Measurements from ENCODE around the gene SPAAR. TPM values are rescaled to one million over a fixed set of nuclear protein-coding genes. Genes with fewer than 3 reads are reported as not detected.
A peak's percentile ranks its signal among the peaks of the same experiment; 100 is the strongest.

The SPAAR gene
- total RNA-seq, 1 donor from 2014 or later = not detected

DNA sequence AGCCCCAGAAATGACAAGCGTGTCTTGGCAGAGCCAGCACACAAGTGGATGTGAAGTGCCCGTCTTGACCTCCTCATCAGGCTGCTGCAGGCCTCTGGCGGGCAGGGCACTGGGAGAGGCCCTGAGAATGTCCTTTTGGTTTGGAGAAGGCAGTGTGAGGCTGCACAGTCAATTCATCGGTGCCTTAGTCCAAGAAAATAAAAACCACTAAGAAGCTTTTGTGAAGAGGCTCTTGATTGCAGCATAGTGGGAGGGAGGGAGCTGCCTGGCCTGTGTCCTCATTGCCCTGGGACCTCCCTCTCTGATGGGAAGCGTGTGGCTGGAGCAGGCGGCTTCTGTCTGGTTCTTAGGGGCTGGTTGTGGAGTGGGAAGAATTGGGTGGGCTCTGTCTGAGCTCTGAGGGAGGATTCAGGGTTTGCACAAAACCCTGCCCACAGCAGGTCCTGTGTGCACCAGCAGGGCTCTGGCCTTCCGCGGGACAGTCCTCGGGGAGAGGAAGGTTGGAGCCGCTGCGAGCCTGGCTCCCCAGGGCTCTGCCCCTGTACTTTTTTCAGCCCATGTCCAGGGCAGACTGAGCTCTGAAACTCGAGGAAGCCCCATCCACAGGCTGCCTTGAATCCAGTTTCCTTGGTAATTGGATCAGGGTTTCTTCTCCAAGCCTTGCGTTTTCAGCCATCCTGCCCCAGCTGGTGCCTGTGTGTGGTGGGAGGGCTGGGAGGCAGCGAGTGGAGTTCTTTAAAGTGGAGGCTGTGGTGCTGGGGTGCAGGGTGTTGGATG lies 2.2 kb upstream of the SPAAR start:
- H3K9me3 Mint-ChIP-seq (ENCODE audit: unreplicated experiment) = peaks cover 5% of the 10 kb centered on the region
- peaks cover 36% of the 10 kb centered on the region for H3K4me1 Mint-ChIP-seq (ENCODE audit: low read depth, unreplicated experiment)
- peak overlapping the region; percentile 88 for H3K27ac Mint-ChIP-seq (ENCODE audit: unreplicated experiment)
- H3K4me3 Mint-ChIP-seq (ENCODE audit: unreplicated experiment) = peak overlapping the region; percentile 59
- peak; percentile 52 for DNase-seq
- H3K36me3 Mint-ChIP-seq (ENCODE audit: unreplicated experiment) = no peaks in the 10 kb centered on the region
- peaks cover 8% of the 10 kb centered on the region for H3K27me3 Mint-ChIP-seq (ENCODE audit: unreplicated experiment)
- TF ChIP-seq, protein P1, sequence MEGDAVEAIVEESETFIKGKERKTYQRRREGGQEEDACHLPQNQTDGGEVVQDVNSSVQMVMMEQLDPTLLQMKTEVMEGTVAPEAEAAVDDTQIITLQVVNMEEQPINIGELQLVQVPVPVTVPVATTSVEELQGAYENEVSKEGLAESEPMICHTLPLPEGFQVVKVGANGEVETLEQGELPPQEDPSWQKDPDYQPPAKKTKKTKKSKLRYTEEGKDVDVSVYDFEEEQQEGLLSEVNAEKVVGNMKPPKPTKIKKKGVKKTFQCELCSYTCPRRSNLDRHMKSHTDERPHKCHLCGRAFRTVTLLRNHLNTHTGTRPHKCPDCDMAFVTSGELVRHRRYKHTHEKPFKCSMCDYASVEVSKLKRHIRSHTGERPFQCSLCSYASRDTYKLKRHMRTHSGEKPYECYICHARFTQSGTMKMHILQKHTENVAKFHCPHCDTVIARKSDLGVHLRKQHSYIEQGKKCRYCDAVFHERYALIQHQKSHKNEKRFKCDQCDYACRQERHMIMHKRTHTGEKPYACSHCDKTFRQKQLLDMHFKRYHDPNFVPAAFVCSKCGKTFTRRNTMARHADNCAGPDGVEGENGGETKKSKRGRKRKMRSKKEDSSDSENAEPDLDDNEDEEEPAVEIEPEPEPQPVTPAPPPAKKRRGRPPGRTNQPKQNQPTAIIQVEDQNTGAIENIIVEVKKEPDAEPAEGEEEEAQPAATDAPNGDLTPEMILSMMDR (IDR thresholded peaks at IDR 0.05; ENCODE audit: partially characterized antibody, unreplicated experiment) = no peak

DNA sequence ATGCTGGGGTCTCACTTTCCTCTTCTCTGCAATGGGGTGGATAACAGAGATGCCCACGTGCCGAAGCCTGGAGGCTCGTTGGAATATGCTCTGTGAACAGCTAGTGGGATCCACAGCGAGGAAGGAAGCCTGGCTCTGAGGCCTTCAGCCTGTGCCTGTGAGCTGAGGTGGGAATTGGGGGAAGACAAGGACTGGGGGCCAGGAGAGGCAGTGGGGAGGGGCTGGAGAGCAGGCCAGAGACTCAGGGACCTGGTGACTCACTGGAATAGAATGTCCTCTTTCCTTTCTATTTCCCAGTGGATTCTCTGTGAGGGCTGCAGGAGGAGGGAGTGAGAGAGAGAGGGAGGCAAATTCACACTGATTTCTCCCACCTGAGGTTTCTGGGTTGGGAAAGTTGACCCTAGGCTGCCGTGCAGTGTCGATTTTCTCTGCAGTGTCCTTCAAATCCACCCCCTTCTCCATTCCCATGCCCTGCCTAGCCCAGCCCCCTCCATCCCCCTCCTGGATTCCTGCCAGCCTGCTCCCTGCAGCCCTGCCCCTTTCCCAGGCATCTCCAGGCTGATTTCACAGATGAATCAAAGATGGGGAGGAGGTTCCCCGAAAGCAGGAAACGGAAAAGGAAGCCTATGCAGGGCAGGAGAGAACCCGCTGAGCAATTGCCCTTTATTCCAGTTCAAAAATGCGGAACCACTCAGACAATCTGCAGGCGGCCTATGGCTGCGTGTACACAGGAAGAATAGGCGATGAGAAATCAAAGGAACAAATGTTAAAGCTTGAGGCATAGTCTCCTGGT lies 1.4 kb upstream of the SPAAR start:
- Mint-ChIP-seq H3K4me1 (ENCODE audit: low read depth, unreplicated experiment) (peaks cover 36% of the 10 kb centered on the region), H3K9me3 (ENCODE audit: unreplicated experiment) (peaks cover 5% of the 10 kb centered on the region)

DNA sequence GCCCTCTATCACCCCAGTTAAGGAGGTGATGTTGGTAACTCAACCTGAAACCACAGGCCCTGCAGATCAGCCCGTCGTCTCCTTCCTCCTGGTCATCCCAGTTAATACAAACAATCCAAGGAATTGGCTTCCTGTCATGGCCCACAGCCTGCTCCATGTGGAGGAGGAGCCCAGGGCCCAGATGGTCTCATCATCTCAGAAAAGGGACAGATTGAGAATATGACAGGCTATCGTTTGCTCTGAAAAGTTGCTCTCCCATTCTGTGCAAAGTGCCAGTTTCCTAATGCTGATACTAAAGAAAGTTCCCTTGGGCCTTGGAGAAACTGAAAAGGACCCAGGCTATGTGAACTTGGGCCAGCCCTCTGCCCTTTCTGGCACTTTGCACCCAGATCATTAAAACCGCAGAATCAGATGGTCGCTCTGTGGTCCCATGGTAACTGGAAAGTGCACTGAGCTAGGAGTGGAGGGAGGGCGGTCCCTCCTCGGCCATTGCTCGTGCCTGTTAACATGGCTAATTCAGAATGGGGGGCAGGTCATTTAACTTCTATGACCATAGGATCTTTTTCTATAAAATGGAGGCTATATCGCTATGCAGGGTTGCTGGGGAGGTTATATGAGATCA lies 675 bp upstream of the SPAAR start:
- H3K4me3 Mint-ChIP-seq (ENCODE audit: unreplicated experiment) = peak overlapping the region; percentile 42
- H3K27me3 Mint-ChIP-seq (ENCODE audit: unreplicated experiment) = peaks cover 8% of the 10 kb centered on the region
- TF ChIP-seq, protein P1 (IDR thresholded peaks at IDR 0.05; ENCODE audit: partially characterized antibody, unreplicated experiment) = no peak
- peak overlapping the region; percentile 59 for H3K27ac Mint-ChIP-seq (ENCODE audit: unreplicated experiment)
- H3K4me1 Mint-ChIP-seq (ENCODE audit: low read depth, unreplicated experiment) = peaks cover 36% of the 10 kb centered on the region
- peaks cover 5% of the 10 kb centered on the region for H3K9me3 Mint-ChIP-seq (ENCODE audit: unreplicated experiment)
- no peaks in the 10 kb centered on the region for H3K36me3 Mint-ChIP-seq (ENCODE audit: unreplicated experiment)
- DNase-seq = no peak

More for the DNA sequence above, 1.4 kb upstream of the SPAAR start:
- H3K27ac Mint-ChIP-seq (ENCODE audit: unreplicated experiment) = peak overlapping the region; percentile 88
- H3K36me3 Mint-ChIP-seq (ENCODE audit: unreplicated experiment) = no peaks in the 10 kb centered on the region
- no peak for DNase-seq
- peaks cover 8% of the 10 kb centered on the region for H3K27me3 Mint-ChIP-seq (ENCODE audit: unreplicated experiment)
- TF ChIP-seq, protein P1 (IDR thresholded peaks at IDR 0.05; ENCODE audit: partially characterized antibody, unreplicated experiment) = no peak
- H3K4me3 Mint-ChIP-seq (ENCODE audit: unreplicated experiment) = peak overlapping the region; percentile 46

DNA sequence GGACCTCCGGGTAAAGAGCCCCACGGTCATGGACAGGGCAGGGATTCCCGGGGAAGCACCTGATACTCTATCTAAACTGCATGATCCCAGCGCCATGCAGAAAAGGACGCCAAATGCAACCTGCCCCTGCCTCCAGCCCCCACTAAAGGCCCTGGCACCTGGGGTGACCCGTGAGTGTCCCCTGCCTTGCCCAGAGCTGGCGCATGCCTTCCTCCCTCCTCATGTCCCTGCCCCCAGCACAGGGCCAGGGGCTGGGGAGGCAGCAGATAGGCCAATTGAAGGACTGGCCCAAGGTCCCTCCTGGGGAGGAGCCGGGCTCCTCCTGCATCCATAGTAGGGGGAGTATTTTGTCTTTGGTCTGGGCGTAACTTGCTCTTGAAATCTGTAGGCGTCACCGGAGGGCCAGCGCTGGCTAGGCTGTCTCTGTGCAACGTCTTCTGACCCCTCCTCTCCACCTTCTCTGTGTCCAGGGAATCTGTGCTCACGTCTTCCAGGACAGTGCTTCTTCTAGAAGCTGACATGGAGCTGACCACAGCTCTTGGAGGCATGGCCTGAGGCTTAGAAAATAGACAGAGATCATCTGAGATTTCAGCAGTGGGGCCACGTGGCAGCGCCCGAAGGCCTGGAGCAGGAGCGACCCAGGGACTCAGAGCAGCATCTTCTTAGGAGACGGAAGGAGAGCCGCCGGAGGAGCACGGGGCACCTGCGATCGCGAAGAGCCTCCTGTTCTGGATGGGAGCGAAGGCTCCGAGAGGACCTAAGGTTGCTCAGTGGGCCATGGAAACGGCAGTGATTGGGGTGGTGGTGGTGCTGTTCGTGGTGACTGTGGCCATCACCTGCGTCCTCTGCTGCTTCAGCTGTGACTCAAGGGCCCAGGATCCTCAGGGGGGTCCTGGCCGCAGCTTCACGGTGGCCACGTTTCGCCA lies 660 bp downstream of the SPAAR start:
- DNase-seq = no peak
- Mint-ChIP-seq H3K27me3 (ENCODE audit: unreplicated experiment) (peaks cover 8% of the 10 kb centered on the region), H3K4me1 (ENCODE audit: low read depth, unreplicated experiment) (peaks cover 29% of the 10 kb centered on the region), H3K9me3 (ENCODE audit: unreplicated experiment) (peaks cover 5% of the 10 kb centered on the region), H3K4me3 (ENCODE audit: unreplicated experiment) (no peak overlapping the region), H3K36me3 (ENCODE audit: unreplicated experiment) (no peaks in the 10 kb centered on the region), H3K27ac (ENCODE audit: unreplicated experiment) (no peak overlapping the region)
- TF ChIP-seq, protein P1 (IDR thresholded peaks at IDR 0.05; ENCODE audit: partially characterized antibody, unreplicated experiment) = no peak

All from glutamatergic neuron (in vitro differentiated cells).